Peyer's patch (tissue), 4 donors: Measurements from ENCODE around the gene COMTD1.

Source experiments
- POLR2A ChIP-seq, 2 donors: fragments of 450-650 bp; IDR thresholded peaks; one replicate each; pipeline ENCODE4 v1.5.1; 2017; ENCODE audit warnings: antibody characterized with exemption in 2 of 2, mild to moderate bottlenecking in 2 of 2, moderate library complexity in 2 of 2
- TF ChIP-seq, protein P1 (sequence below), 6 experiments: fragments of 450-650 bp in 4 of 6; fragments of 200-600 bp in 2 of 6; sonication (generic) in 1 of 6; IDR thresholded peaks; one replicate each; pipeline ENCODE4 v1.5.1; 2017 to 2019; ENCODE audit warnings: antibody characterized with exemption in 6 of 6, mild to moderate bottlenecking in 3 of 6, moderate library complexity in 1 of 6

DNA sequence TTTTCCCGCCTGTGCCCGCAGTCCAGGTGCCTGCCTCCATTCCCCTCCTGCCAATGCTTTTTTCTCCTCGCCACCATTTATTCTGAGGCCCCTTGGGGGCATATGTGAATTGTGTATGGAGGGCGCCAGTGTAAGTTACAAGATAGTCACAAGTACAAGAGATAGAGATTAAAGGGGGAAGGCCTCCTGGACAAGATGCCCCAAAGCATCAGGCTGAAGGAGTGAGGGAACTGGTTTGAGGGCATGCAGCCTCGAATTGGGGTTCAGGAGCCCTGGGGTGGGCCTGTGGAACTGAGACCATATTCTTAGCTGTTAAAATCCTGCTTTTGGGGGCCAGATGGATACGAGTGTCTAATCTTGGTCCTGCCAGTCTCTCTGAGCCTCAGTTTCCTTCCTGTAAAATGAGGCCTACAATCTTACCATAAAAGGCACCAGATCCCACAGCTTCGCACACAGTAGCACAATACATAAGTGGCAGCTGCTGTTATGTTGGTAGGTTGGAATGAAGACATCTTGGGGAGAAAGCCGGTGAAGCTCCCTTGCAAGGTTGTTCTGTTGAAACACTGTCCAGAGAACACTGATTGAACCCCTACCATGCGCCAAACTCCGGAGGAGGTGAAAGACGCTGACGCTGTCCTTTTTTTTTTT, 545 bp upstream of the COMTD1 start:
- TF ChIP-seq, protein P1, sequence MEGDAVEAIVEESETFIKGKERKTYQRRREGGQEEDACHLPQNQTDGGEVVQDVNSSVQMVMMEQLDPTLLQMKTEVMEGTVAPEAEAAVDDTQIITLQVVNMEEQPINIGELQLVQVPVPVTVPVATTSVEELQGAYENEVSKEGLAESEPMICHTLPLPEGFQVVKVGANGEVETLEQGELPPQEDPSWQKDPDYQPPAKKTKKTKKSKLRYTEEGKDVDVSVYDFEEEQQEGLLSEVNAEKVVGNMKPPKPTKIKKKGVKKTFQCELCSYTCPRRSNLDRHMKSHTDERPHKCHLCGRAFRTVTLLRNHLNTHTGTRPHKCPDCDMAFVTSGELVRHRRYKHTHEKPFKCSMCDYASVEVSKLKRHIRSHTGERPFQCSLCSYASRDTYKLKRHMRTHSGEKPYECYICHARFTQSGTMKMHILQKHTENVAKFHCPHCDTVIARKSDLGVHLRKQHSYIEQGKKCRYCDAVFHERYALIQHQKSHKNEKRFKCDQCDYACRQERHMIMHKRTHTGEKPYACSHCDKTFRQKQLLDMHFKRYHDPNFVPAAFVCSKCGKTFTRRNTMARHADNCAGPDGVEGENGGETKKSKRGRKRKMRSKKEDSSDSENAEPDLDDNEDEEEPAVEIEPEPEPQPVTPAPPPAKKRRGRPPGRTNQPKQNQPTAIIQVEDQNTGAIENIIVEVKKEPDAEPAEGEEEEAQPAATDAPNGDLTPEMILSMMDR (IDR thresholded peaks at IDR 0.05): no peak
- no peak for TF ChIP-seq POLR2A (IDR thresholded peaks at IDR 0.05)
